Ishikawa (cell line): ENCODE measurements around the gene DMD.

Experiments
- CEBPB ChIP-seq: IDR thresholded peaks from 2 replicates; pipeline ENCODE4 v1.6.1; 2012
- CREB1 ChIP-seq: IDR thresholded peaks from 2 replicates; pipeline ENCODE4 v1.6.1; 2012; ENCODE audit warnings: low read depth
- EGR1 ChIP-seq: IDR thresholded peaks from 2 replicates; pipeline ENCODE4 v1.6.1; 2012
- EP300 ChIP-seq: IDR thresholded peaks from 2 replicates; pipeline ENCODE4 v1.6.1; 2012; ENCODE audit warnings: borderline replicate concordance
- FOXM1 ChIP-seq: IDR thresholded peaks from 2 replicates; pipeline ENCODE4 v1.6.1; 2012; ENCODE audit warnings: low read depth, borderline replicate concordance
- NFIC ChIP-seq: IDR thresholded peaks from 2 replicates; pipeline ENCODE4 v1.6.1; 2012
- RAD21 ChIP-seq: IDR thresholded peaks from 2 replicates; pipeline ENCODE4 v1.6.1; 2012; ENCODE audit warnings: low read depth
- TAF1 ChIP-seq: IDR thresholded peaks from 2 replicates; pipeline ENCODE4 v1.6.1; 2012; ENCODE audit warnings: low read depth, mild to moderate bottlenecking
- TCF12 ChIP-seq: IDR thresholded peaks from 2 replicates; pipeline ENCODE4 v1.6.1; 2012; ENCODE audit warnings: low read depth
- TEAD4 ChIP-seq: IDR thresholded peaks from 2 replicates; pipeline ENCODE4 v1.6.1; 2012
- YY1 ChIP-seq: IDR thresholded peaks from 2 replicates; pipeline ENCODE4 v1.6.1; 2012; ENCODE audit warnings: low read depth
- ZBTB7A ChIP-seq: IDR thresholded peaks from 2 replicates; pipeline ENCODE4 v1.6.1; 2012; ENCODE audit warnings: low read depth
- TF ChIP-seq, protein P1 (sequence below): IDR thresholded peaks from 2 replicates; pipeline ENCODE4 v1.6.1; 2012; ENCODE audit warnings: low read depth, mild to moderate bottlenecking
- TF ChIP-seq, protein P2 (sequence below): IDR thresholded peaks from 2 replicates; pipeline ENCODE4 v1.6.1; 2012
- TF ChIP-seq, protein P3 (sequence below): IDR thresholded peaks from 2 replicates; pipeline ENCODE4 v1.6.1; 2012

DMD gene

DNA sequence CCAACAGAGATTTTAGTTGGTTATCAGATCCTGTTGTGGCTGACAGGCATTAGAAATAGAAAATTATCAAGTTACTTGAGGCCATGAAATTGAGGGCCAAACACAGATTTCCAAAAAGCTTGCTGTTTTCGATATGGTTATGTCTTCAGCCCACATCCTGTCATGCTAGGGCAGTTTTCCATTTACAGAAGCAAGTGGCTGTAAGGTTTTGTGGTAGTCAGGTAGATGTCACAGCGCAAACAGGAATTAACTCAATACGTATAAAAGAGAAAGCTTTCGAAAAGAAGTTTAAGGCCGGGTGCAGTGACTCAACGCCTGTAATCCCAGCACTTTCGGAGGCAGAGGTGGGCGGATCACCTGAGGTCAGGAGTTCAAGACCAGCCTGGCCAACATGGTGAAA, 104.6 kb downstream of the DMD start:
- TF ChIP-seq, protein P1, sequence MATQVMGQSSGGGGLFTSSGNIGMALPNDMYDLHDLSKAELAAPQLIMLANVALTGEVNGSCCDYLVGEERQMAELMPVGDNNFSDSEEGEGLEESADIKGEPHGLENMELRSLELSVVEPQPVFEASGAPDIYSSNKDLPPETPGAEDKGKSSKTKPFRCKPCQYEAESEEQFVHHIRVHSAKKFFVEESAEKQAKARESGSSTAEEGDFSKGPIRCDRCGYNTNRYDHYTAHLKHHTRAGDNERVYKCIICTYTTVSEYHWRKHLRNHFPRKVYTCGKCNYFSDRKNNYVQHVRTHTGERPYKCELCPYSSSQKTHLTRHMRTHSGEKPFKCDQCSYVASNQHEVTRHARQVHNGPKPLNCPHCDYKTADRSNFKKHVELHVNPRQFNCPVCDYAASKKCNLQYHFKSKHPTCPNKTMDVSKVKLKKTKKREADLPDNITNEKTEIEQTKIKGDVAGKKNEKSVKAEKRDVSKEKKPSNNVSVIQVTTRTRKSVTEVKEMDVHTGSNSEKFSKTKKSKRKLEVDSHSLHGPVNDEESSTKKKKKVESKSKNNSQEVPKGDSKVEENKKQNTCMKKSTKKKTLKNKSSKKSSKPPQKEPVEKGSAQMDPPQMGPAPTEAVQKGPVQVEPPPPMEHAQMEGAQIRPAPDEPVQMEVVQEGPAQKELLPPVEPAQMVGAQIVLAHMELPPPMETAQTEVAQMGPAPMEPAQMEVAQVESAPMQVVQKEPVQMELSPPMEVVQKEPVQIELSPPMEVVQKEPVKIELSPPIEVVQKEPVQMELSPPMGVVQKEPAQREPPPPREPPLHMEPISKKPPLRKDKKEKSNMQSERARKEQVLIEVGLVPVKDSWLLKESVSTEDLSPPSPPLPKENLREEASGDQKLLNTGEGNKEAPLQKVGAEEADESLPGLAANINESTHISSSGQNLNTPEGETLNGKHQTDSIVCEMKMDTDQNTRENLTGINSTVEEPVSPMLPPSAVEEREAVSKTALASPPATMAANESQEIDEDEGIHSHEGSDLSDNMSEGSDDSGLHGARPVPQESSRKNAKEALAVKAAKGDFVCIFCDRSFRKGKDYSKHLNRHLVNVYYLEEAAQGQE, result no peak
- no peak for TF ChIP-seq ZBTB7A
- TF ChIP-seq EGR1, result no peak
- no peak for TF ChIP-seq TEAD4
- no peak for TF ChIP-seq YY1
- TF ChIP-seq CEBPB, result no peak
- TF ChIP-seq FOXM1, result no peak
- no peak for TF ChIP-seq CREB1
- TF ChIP-seq, protein P2, sequence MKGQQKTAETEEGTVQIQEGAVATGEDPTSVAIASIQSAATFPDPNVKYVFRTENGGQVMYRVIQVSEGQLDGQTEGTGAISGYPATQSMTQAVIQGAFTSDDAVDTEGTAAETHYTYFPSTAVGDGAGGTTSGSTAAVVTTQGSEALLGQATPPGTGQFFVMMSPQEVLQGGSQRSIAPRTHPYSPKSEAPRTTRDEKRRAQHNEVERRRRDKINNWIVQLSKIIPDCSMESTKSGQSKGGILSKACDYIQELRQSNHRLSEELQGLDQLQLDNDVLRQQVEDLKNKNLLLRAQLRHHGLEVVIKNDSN, result no peak
- TF ChIP-seq EP300, result no peak
- no peak for TF ChIP-seq TAF1
- TF ChIP-seq RAD21, result no peak
- no peak for TF ChIP-seq NFIC
- TF ChIP-seq, protein P3, sequence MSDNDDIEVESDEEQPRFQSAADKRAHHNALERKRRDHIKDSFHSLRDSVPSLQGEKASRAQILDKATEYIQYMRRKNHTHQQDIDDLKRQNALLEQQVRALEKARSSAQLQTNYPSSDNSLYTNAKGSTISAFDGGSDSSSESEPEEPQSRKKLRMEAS, result no peak
- TF ChIP-seq TCF12, result no peak

DNA sequence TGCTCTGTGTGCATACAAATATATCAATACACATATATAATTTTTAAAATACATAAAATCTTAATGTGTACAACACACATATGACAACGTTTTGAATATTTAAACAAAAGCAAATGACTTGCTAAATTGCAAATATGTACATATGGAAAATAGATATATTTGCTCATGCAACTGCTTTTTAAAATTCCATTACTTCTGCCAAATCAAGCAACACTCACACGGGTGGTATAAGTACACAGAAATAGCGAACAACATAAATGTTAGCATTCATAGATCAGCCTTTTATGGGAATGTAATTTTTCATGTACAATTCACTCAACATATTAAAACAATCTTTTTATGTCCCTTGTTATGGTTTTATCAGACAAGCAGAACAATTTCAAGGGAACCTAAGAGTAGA, 116.3 kb downstream of the DMD start:
- TF ChIP-seq FOXM1 (no peak), EP300 (no peak), ZBTB7A (no peak), CEBPB (no peak), TEAD4 (no peak), TCF12 (no peak), TAF1 (no peak), NFIC (no peak)
- TF ChIP-seq, protein P1, result no peak

DNA sequence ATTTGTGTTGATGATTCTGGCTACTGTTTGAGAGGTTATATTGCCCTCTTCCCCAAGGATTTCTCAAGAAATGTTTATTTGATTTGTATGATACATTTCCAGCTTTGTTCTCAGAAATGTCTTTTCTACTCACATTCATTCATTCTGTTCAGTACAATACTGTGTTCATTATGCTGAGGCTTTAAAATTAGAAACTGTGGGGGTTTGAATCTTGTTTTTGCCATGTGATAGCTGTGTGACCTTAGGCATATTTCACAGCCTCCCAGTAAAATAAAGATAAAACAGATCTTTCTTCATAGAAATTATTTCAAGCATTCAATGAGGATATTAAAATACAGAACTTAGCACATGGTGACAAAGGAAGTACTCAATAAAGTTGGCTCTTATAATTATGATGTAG, 123.9 kb downstream of the DMD start:
- TF ChIP-seq YY1 (no peak), TCF12 (no peak)

DNA sequence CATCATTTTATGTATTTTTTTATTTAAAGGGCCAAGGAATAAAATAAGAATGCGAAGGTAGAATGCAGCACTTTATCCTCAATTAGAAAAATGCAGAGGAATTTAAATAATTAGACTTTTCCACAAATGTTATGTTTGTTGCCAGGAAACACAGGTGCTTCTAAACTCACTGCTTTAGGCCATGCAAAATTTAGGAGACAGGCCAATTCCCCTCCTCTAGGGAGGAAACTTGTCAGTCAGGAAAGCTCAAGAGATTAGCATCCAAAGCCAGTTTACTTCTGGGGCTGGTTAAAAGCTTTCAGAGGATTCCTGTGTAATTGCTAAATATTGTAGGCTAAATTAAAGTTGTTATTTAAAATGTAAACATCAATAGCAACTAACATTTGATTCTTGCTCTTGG, 124.5 kb downstream of the DMD start:
- TF ChIP-seq FOXM1, result no peak
- TF ChIP-seq EGR1, result no peak
- TF ChIP-seq CREB1, result no peak
- no peak for TF ChIP-seq TAF1
- TF ChIP-seq NFIC, result no peak
- no peak for TF ChIP-seq ZBTB7A
- TF ChIP-seq, protein P2, result no peak
- TF ChIP-seq, protein P3, result no peak
- no peak for TF ChIP-seq CEBPB
- TF ChIP-seq TEAD4, result no peak
- no peak for TF ChIP-seq TCF12
- TF ChIP-seq RAD21, result no peak
- TF ChIP-seq YY1, result no peak
- no peak for TF ChIP-seq EP300
- TF ChIP-seq, protein P1, result no peak

DNA sequence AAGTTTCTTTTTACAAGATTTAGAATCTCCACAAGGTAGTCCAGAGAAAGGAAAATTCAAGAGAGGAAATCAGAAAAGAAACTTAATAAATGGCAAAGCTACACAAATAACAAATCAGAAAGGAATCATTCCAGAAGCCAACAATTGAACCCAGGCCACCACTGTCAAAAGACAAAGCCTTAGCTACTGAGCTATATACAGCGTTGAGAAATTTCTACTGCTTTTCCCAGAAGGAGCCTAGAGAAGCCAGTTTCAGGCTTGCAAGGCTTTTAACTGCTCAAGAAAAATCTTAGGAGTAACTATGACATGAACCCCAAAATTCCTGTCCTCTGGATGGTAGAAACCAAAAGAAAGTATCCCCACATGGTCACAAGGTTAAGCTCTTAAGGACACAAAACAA, 129.0 kb downstream of the DMD start:
- TF ChIP-seq EP300, result no peak
- TF ChIP-seq FOXM1, result no peak
- TF ChIP-seq CEBPB, result no peak
- TF ChIP-seq, protein P3, result no peak
- TF ChIP-seq TAF1, result no peak
- TF ChIP-seq EGR1, result no peak
- TF ChIP-seq TCF12, result no peak
- TF ChIP-seq, protein P2, result no peak
- no peak for TF ChIP-seq RAD21
- TF ChIP-seq TEAD4, result no peak
- no peak for TF ChIP-seq CREB1
- no peak for TF ChIP-seq NFIC
- TF ChIP-seq, protein P1, result no peak
- no peak for TF ChIP-seq YY1
- no peak for TF ChIP-seq ZBTB7A
